Pancreas (tissue), 10 donors: ENCODE data around the gene B9D2. TPM values are rescaled to one million over a fixed set of nuclear protein-coding genes. Genes with fewer than 3 reads are reported as not detected.

Source experiments
- ATAC-seq, 4 donors: fragments of 200-7000 bp; cut with Tn5 transposase; one replicate each; pipeline versions ENCODE4 v1.8.0 to v1.9.1; 2020; ENCODE audit warnings: mild to moderate bottlenecking in 4 of 4, moderate library complexity in 4 of 4
- DNase-seq, 6 donors: peaks; one replicate each; pipeline ENCODE4 v3.0.0-alpha.2; 2020
- FAIRE-seq: peaks from 2 replicates; lab custom pipeline; 2012; peaks lifted over from hg19 to GRCh38; lab: Jason Lieb, UNC
- H3K27ac ChIP-seq, 4 donors: fragments of 200-600 bp; sonication (generic); 1 replicate in 3 of 4; 2 replicates in 1 of 4; pipeline versions ENCODE4 v1.5.0 to v1.8.0; 2020
- H3K27me3 ChIP-seq, 4 donors: fragments of 200-600 bp; one replicate each; pipeline ENCODE4 v1.8.0; 2021
- H3K36me3 ChIP-seq, 3 donors: fragments of 200-600 bp; sonication (generic) in 1 of 3; one replicate each; pipeline versions ENCODE4 v1.5.0 to v1.8.0; 2020 to 2021
- H3K4me1 ChIP-seq, 3 donors: fragments of 200-600 bp; one replicate each; pipeline ENCODE4 v1.8.0; 2021
- H3K4me3 ChIP-seq, 4 donors: fragments of 200-600 bp; sonication (generic) in 2 of 4; one replicate each; pipeline versions ENCODE4 v1.5.0 to v1.8.0; 2020 to 2021
- H3K9me3 ChIP-seq, 4 donors: fragments of 200-600 bp; one replicate each; pipeline ENCODE4 v1.8.0; 2021
- WGBS, 2 donors: extraction: QIAGEN DNeasy Blood & Tissue Kit; methylation state at CpG; one replicate each; pipeline ENCODE4 v1.1.7; 2013; 5-methylcytosine and 5-hydroxymethylcytosine counted together
- intact Hi-C, 3 donors: fragments of 100-400 bp; cut with DNase I; formaldehyde crosslinking; loops; one replicate each; pipeline versions ENCODE4 v1.11.1 to v1.14.2; 2022
- polyA plus RNA-seq, 2 donors: library from polyadenylated mRNA; stranded (reverse); fragments of 200-250 nt; gene quantifications; one replicate each; pipeline ENCODE4 v1.2.3, GENCODE V29; 2013
- total RNA-seq, 6 donors: library from RNA; stranded (reverse); fragmentation: NEBNext Ultra II Directional in 4 of 6; extraction: Animal tissue kit (Norgen Biotek cat#: 25700) in 4 of 6; gene quantifications; one replicate each; pipeline versions ENCODE4 v1.2.1 to v1.2.4, GENCODE V29; 2021 to 2023
- TF ChIP-seq, protein P1 (sequence below), 4 donors: fragments of 200-600 bp; sonication (generic) in 3 of 4; IDR thresholded peaks; one replicate each; pipeline versions ENCODE4 v1.5.0 to v1.8.0; 2021; ENCODE audit warnings: antibody characterized with exemption in 4 of 4
- donor health status: healthy with polysubstance abuse.
- donor health status: DM: no; HTN: no; CAD: no; lungs with moderate emphysema.
- donor health status: DM: no; HTN: no; CAD: no.
- donor health status: control.
- donor health status: control.
- donor health status: Bipolar disorder and iron deficiency.
- donor health status: DM: yes; HTN: yes; CAD: no.
- donor health status: DM: no; HTN: no; CAD: no.
- donor health status: DM: no; HTN: no; CAD: no.
- donor health status: DM: yes; HTN: yes; CAD: no.

B9D2 gene
- total and polyA plus RNA-seq, 8 donors: 1.5 to 7.5 (median 3.1) TPM

DNA sequence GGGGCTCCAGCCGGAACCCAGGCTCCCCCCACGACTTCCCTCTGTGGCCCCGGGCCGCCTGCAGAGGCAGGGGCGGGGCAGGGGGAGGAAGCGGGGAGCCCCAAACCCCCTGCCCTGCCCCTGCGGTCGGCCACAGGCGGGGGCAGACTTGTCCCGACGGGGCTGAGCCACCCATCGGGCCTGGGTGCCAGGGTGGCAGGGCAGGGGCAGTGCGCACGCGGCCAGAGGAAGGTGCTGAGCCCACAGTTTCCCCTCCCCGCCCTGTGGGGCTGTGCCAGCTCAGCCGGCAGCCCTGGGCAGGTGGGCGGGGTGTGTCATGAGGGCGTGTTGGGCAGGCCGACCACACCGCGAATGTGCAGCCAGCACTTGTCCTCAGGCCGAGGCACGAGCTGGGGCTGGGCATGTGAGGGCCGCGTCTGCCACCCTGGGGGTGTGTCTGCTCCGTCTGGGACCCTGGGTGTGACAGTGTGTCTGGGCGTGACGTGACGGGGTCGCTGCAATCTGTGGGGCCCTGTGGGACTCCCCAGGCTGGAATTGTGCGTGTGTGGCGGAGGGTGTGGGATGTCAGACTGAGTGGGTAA lies 36.3 kb downstream of the B9D2 start:
- intact Hi-C loops: no loop called here
- DNase-seq (peak; percentile 69 to 90 (median 84)), FAIRE-seq (no peak), ATAC-seq (peak; percentile 75 to 79 (median 77))
- 11 to 23% methylated on average over 26 to 33 of the region's 33 CpGs for WGBS, 2 donors
- H3K9me3 ChIP-seq: no peaks in the 10 kb centered on the region
- peak overlapping the region; percentile 12 to 48 (median 29) for H3K4me3 ChIP-seq
- H3K4me1 ChIP-seq: peaks cover 0 to 23% (median 0%) of the 10 kb centered on the region in 3 donors
- no peaks in the 10 kb centered on the region for H3K36me3 ChIP-seq
- H3K27ac ChIP-seq: peak overlapping the region; percentile 33 to 76 (median 68)
- H3K27me3 ChIP-seq: no peaks in the 10 kb centered on the region
- TF ChIP-seq, protein P1, sequence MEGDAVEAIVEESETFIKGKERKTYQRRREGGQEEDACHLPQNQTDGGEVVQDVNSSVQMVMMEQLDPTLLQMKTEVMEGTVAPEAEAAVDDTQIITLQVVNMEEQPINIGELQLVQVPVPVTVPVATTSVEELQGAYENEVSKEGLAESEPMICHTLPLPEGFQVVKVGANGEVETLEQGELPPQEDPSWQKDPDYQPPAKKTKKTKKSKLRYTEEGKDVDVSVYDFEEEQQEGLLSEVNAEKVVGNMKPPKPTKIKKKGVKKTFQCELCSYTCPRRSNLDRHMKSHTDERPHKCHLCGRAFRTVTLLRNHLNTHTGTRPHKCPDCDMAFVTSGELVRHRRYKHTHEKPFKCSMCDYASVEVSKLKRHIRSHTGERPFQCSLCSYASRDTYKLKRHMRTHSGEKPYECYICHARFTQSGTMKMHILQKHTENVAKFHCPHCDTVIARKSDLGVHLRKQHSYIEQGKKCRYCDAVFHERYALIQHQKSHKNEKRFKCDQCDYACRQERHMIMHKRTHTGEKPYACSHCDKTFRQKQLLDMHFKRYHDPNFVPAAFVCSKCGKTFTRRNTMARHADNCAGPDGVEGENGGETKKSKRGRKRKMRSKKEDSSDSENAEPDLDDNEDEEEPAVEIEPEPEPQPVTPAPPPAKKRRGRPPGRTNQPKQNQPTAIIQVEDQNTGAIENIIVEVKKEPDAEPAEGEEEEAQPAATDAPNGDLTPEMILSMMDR (IDR thresholded peaks at IDR 0.05): no peak

DNA sequence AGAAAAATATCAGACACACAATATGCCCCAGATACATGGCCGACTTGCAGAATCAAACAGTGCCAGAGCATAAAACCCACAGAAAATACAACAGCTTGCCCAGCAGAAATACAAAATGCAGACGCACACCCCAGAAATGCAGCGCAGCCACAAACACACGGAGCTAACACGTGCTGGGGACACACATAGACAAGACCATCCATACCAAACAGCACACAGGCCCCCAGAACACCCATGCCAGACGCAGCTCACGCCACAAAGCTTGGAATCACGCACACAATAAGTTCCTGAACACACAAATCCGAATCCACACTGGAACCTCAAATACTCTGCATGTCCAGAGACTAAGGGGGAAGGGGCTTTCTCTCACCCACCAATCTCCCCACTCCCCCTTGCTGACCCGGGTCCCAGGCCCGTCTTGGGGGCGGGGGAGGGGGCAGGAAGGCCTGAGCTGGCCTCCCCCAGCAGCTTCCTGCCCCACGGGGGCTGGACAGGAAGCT lies 36.8 kb downstream of the B9D2 start:
- no peaks in the 10 kb centered on the region for H3K27me3 ChIP-seq
- no peaks in the 10 kb centered on the region for H3K36me3 ChIP-seq
- FAIRE-seq (no peak), DNase-seq (no peak), ATAC-seq (peak in 2 of 4 donors; percentile 1 to 4)
- WGBS, 2 donors: 27 to 35% methylated on average over 13 of the region's 13 CpGs
- no peaks in the 10 kb centered on the region for H3K9me3 ChIP-seq
- intact Hi-C loops: no loop called here
- TF ChIP-seq, protein P1 (IDR thresholded peaks at IDR 0.05): no peak
- H3K4me3 ChIP-seq: peak overlapping the region; percentile 12 to 48 (median 29)
- peaks cover 0 to 23% (median 0%) of the 10 kb centered on the region in 3 donors for H3K4me1 ChIP-seq
- H3K27ac ChIP-seq: peak overlapping the region; percentile 33 to 76 (median 68)

DNA sequence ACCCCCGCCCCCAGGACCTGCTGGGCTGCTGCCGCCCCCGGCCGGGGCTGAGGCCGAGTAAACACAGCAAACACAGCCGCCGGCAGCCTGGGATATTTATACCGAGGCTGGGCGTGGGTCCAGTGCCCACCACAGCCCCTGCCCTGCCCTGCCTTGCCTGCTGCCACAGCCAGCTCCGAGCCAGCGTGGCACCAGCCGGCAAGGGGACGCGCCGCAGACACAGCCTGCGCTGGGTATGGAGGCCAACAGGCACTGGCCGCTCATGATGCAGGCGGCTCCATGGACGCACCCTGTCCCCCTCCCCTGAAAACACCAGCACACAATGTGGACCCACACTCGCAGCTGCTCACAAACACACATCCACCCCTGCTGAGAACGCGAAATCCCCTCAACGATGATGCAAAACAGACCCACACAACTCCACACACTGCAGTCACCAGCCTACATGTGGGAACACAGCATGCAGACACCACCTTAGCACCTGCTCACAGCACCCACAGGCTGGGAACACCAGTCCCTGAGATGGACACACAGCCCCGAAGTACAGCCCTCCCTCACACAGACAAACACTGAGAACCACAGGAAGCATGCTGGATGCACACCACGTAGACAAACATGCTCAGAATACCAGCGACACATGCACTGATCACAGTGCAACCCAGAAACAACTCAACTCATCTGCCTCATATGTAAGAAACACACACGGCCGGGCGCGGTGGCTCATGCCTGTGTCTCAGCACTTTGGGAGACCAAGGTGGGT lies 37.8 kb downstream of the B9D2 start:
- H3K4me3 ChIP-seq: peak overlapping the region in 2 of 4 donors; percentile 37 to 48
- H3K27me3 ChIP-seq: no peaks in the 10 kb centered on the region
- no peaks in the 10 kb centered on the region for H3K9me3 ChIP-seq
- DNase-seq: peak in 1 of 6 donors; percentile 55
- WGBS, 2 donors: 17 to 23% methylated on average over 29 to 30 of the region's 30 CpGs
- H3K4me1 ChIP-seq: peaks cover 0 to 23% (median 0%) of the 10 kb centered on the region in 3 donors
- FAIRE-seq: no peak
- H3K36me3 ChIP-seq: no peaks in the 10 kb centered on the region
- peak overlapping the region in 3 of 4 donors; percentile 17 to 76 (median 66) for H3K27ac ChIP-seq
- peak; percentile 7 to 26 (median 10) for ATAC-seq
- TF ChIP-seq, protein P1 (IDR thresholded peaks at IDR 0.05): no peak
- intact Hi-C loops: no loop called here

DNA sequence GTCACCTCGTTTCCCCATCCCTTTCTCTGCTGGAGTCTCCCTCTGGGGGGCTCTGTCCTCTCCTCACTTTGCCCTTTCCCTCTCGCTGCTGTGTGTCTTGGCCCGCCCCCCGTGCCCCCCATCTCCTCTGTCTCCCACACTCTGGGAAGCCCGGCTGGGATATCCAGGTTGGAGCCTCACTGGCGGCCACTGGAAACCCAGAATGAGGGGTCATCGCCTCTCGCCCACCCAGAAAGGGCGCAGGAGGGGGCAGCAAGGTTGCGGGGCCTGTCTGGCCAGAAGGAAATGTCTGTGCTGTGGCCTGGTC lies 38.4 kb downstream of the B9D2 start:
- intact Hi-C loops: no loop called here
- H3K27ac ChIP-seq: peak overlapping the region in 3 of 4 donors; percentile 17 to 76 (median 66)
- no peaks in the 10 kb centered on the region for H3K27me3 ChIP-seq
- no peak for DNase-seq
- H3K36me3 ChIP-seq: no peaks in the 10 kb centered on the region
- WGBS, 2 donors: 7% methylated on average over 10 of the region's 10 CpGs
- TF ChIP-seq, protein P1 (IDR thresholded peaks at IDR 0.05): no peak
- peaks cover 0 to 23% (median 0%) of the 10 kb centered on the region in 3 donors for H3K4me1 ChIP-seq
- no peaks in the 10 kb centered on the region for H3K9me3 ChIP-seq
- ATAC-seq: no peak
- FAIRE-seq: no peak
- peak overlapping the region in 2 of 4 donors; percentile 37 to 48 for H3K4me3 ChIP-seq
